GM18526 (cell line): ENCODE data around the gene BARX1.

Experiments
- POLR2A ChIP-seq: IDR thresholded peaks from 3 replicates; pipeline ENCODE4 v1.6.1; 2011; ENCODE audit not compliant: insufficient read length; ENCODE audit errors: extremely low read depth

The BARX1 gene

GRCh38 chr9:93911801-93912554 lies 43.2 kb downstream of the BARX1 start:
- no peak for TF ChIP-seq POLR2A

- TF ChIP-seq POLR2A: no peak
These were observed 43.9 kb downstream of the BARX1 start for GRCh38 chr9:93911136-93911745.

DNA sequence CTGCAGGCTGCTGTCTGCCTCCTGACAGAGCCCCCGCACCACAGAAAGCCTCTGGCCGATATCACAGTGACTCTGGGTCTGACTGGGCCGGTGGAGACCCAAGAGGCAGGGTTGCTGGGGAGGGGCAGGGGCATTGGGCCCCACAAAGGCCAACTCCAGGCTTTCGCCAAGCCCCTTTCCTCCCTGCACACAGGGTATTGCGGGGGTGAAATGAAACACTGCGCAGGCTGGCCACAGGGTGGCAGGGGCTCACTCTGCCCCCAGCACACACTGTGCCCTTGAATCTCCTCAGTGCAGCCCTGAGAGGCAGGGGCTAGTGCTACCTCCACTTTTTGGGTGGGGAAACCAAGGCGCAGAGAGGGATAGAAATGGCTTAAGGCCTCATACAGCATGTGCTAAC lies 44.6 kb downstream of the BARX1 start:
- TF ChIP-seq POLR2A: no peak

- TF ChIP-seq POLR2A: no peak
These were observed 45.0 kb downstream of the BARX1 start for GRCh38 chr9:93910196-93910595.

DNA sequence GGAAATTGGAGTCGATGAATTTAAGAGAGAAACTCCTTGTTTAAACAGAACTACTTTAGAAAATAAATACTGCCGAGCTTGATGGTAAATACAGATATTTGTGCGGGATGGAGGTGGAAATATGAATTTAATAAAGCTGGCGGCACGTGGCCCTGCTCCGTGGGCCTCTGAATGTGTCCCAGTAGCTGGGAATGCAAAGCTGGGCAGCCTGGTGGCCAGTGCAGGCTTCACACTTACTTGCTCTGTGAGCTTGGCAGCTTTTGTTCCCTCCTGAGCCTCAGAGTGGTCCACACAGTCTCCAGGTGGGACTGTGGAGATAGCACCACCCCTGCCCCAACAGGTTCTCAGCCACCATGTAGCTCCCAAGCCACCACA lies 45.9 kb downstream of the BARX1 start:
- TF ChIP-seq POLR2A: no peak

DNA sequence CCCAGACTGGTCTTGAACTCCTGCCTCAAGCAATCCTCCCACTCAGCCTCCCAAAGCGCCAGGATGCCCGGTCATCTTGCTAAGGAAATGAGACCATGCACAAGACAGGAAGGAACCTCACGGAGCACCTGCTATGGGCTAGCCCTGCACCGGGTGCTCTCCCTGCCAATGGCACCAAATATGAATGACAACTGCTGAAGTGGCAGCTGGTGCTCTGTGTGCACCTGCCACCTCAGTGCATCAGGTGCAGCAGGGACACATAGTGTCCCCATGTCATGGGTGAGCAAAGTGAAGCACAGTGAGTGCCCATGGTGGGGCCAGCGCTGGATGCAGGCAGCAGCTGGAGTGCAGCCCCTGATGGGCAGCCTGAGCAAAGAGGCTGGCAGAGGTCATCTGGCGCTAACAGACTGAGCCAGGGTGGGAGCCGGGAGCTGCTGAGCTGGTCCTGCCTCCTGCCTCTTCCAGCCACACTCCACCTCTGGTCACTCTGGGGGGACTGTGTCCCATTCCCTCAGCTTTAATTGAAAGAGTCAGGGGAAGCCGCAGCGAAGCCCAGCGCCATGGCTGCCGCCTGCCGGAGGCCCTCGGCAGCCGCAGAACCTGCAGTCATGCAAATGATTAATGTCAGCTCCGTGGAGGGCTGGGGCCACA lies 46.4 kb downstream of the BARX1 start:
- TF ChIP-seq POLR2A: no peak

GRCh38 chr9:93907551-93908199 lies 47.5 kb downstream of the BARX1 start:
- TF ChIP-seq POLR2A: no peak

DNA sequence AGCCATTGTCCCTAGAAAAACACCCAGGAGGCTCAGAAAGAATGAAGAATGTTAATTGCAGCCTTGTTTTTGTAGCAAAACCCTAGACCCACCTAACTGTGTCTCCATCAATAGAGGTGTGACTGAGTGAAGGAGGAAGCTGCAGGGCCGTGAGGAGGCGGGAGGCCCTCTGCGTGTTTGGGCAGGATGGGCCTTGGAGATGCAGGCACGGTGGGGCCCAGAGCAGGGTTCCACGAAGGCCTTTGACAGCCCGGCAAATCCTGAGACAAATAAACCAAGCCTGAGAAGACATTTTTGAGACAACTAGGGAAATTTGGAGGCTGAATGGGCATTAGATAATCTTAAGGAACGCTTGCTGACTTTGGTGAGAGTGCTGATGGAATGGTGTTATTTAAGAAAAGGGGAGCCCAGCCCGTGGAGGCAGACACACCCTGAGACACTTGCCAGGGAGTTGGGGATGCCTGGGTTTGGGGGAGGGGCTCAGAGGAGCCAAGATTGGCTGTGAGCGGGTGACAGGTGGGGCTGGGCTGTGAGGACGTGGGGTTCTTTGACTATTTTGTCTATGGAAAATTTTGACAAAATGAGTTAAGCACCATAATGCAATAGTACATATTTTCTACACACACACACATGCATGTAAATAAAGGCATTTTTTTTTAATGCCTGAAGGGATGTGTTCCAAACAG lies 48.8 kb downstream of the BARX1 start:
- no peak for TF ChIP-seq POLR2A

DNA sequence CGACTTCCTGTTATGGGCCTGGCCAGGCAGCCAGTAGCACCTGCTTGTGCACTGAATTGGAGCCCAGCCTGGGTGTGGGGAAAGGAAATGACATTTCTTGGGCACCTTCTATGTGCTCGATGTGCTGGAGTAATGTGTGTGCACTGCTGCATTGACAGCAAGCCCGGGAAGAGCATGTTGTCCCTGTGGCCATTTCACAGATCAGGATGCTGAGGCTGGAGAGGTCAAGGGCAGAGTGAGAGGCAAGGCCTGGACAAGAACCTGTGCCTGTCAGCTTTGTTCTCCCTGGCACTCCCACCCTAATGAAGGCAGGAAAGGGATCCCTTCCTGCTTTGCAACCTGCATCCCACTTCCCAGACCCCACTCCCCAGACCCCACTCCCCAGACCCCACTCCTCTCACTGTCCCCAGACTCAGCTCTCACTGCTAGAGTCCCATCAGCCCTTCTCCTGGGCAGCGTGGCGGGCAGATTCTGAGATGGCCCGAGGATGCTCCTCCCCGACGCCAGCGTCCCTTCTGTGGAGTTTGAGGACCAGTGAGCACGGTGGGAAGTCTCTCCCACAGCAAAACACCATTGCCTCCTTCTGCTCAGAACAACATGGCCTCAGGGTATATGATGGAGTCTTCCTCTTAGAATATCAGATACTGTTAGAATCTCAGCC lies 49.6 kb downstream of the BARX1 start:
- no peak for TF ChIP-seq POLR2A

- no peak for TF ChIP-seq POLR2A
These were observed 50.3 kb downstream of the BARX1 start for GRCh38 chr9:93904649-93905472.

GRCh38 chr9:93903886-93904648 lies 51.1 kb downstream of the BARX1 start:
- TF ChIP-seq POLR2A: no peak

GRCh38 chr9:93902780-93903655 lies 52.1 kb downstream of the BARX1 start:
- no peak for TF ChIP-seq POLR2A
